Glutamatergic neuron (in vitro differentiated cells): ENCODE measurements around the gene ANKRD20A1. TPM values are rescaled to one million over a fixed set of nuclear protein-coding genes. Genes with fewer than 3 reads are reported as not detected.
"Not testable (repeated sequence)": the region's sequence is repeated elsewhere in the genome, so short reads cannot be mapped to it uniquely, and the experiment has no call there.

ENCODE experiments used
- DNase-seq: peaks from one replicate; pipeline ENCODE4 v3.0.0; 2022
- H3K27ac Mint-ChIP-seq: one replicate; pipeline ENCODE4 v1.8.0; 2020; ENCODE audit warnings: mild to moderate bottlenecking, mixed read lengths, inconsistent platforms; ENCODE audit not compliant: unreplicated experiment
- H3K27me3 Mint-ChIP-seq: one replicate; pipeline ENCODE4 v1.8.0; 2020; ENCODE audit warnings: mild to moderate bottlenecking, moderate library complexity, mixed read lengths, inconsistent platforms; ENCODE audit not compliant: unreplicated experiment
- H3K36me3 Mint-ChIP-seq: one replicate; pipeline ENCODE4 v1.8.0; 2020; ENCODE audit warnings: mild to moderate bottlenecking, mixed read lengths, inconsistent platforms; ENCODE audit not compliant: unreplicated experiment
- H3K4me1 Mint-ChIP-seq: one replicate; pipeline ENCODE4 v1.8.0; 2020; ENCODE audit warnings: mild to moderate bottlenecking, low read depth, mixed read lengths, inconsistent platforms; ENCODE audit not compliant: unreplicated experiment
- H3K4me3 Mint-ChIP-seq: one replicate; pipeline ENCODE4 v1.8.0; 2020; ENCODE audit warnings: mild to moderate bottlenecking, mixed read lengths, inconsistent platforms; ENCODE audit not compliant: unreplicated experiment
- H3K9me3 Mint-ChIP-seq: one replicate; pipeline ENCODE4 v1.8.0; 2020; ENCODE audit warnings: mild to moderate bottlenecking, moderate library complexity, mixed read lengths, inconsistent platforms; ENCODE audit not compliant: unreplicated experiment
- long read RNA-seq: library from polyadenylated mRNA; unstranded; transcript quantifications from one replicate; pipeline ENCODE4 v2.0.0, GENCODE V29; 2020; ENCODE audit not compliant: unreplicated experiment
- total RNA-seq: library from RNA; stranded (reverse); fragmentation: NEBNext Ultra II Directional; extraction: Animal tissue kit (Norgen Biotek cat#: 25700); gene quantifications from one replicate; pipeline ENCODE4 v1.2.1, GENCODE V29; 2021; ENCODE audit not compliant: unreplicated experiment

ANKRD20A1 gene
- total RNA-seq, result not detected
- long read RNA-seq, result 0 reads

DNA sequence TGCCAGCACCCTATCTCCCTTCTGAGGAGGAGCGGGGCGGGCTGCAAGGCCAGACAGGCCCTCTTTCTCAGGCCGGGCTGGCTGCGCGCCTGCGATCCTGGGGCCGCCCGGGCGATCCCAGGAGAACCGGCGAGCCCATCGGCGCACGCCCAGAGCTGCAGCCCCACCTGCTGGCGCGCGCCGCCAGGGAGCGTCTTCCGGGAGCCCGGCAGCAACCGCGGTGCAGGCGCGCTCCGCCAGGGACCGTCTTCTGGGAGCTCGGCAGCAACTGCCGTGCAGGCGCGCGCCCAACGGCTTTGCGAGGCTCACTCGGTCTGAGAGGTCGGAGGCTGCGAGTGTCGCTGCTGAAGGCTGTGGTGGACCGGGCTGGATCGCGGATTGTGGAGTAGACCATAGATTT is at the start of gene ANKRD20A1:
ANKRD20A1 (plus strand) TSS at position 61 of the 400 bp plus-strand sequence. CDS start 496 bp downstream, outside the sequence.
- H3K4me1 Mint-ChIP-seq, H3K9me3 Mint-ChIP-seq, H3K4me3 Mint-ChIP-seq, H3K27ac Mint-ChIP-seq, H3K36me3 Mint-ChIP-seq, DNase-seq, H3K27me3 Mint-ChIP-seq: not testable (repeated sequence)

DNA sequence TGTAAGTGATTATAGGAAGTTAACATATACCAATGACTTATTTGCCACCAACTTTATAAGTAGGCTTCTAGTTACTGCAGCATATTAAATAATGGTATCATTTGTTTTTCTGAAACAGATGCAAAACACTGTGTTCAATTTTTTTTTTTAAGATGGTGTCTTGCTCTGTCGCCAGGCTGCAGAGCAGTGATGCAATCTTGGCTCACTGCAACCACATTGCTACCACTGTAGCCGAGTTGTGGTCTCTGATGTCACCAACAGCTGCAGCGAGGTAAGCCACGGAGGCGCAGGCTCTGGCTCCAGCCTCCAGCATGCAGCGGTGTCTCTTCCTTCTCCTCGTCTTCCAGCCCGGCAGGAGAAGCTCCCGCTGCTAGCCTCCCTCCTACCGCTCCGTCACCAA is 26.6 kb upstream of the ANKRD20A1 start:
- not testable (repeated sequence) for H3K27ac Mint-ChIP-seq, H3K9me3 Mint-ChIP-seq, DNase-seq, H3K4me1 Mint-ChIP-seq, H3K4me3 Mint-ChIP-seq, H3K36me3 Mint-ChIP-seq, H3K27me3 Mint-ChIP-seq
